HG03342 (cell line): ENCODE data around the gene COBL.
"Not testable (repeated sequence)": the region's sequence is repeated elsewhere in the genome, so short reads cannot be mapped to it uniquely, and the experiment has no call there.

Source experiments
- ATAC-seq: cut with Tn5 transposase; IDR thresholded peaks from one replicate; pipeline ENCODE4 v1.9.1; 2021; ENCODE audit warnings: mild to moderate bottlenecking, moderate library complexity; ENCODE audit not compliant: unreplicated experiment

The COBL gene

GRCh38 chr7:51013218-51013786 is 303.3 kb downstream of the COBL start:
- ATAC-seq, result no peak

- ATAC-seq, result no peak
Measured at GRCh38 chr7:51012569-51013217, 303.9 kb downstream of the COBL start.

GRCh38 chr7:51011710-51012350 is 304.8 kb downstream of the COBL start:
- no peak for ATAC-seq

- ATAC-seq, result no peak
Measured at GRCh38 chr7:51010534-51010933, 306.1 kb downstream of the COBL start.

GRCh38 chr7:51009716-51010496 is 306.7 kb downstream of the COBL start:
- ATAC-seq, result no peak

GRCh38 chr7:51007551-51008505 is 308.8 kb downstream of the COBL start:
- ATAC-seq, result no peak

- no peak for ATAC-seq
Measured at GRCh38 chr7:51006483-51007235, 309.9 kb downstream of the COBL start.

GRCh38 chr7:51005074-51005473 is 311.5 kb downstream of the COBL start:
- no peak for ATAC-seq

GRCh38 chr7:51000956-51001355 is 315.7 kb downstream of the COBL start:
- no peak for ATAC-seq

- no peak for ATAC-seq
Measured at GRCh38 chr7:50994753-50995319, 321.8 kb downstream of the COBL start.

GRCh38 chr7:50990214-50990613 is 326.4 kb downstream of the COBL start:
- ATAC-seq, result not testable (repeated sequence)

GRCh38 chr7:50988988-50989387 is 327.6 kb downstream of the COBL start:
- no peak for ATAC-seq

- ATAC-seq, result no peak
Measured at GRCh38 chr7:50988465-50988864, 328.1 kb downstream of the COBL start.

GRCh38 chr7:50985096-50985495 is 331.5 kb downstream of the COBL start:
- no peak for ATAC-seq

GRCh38 chr7:50983850-50984249 is 332.8 kb downstream of the COBL start:
- ATAC-seq, result no peak

GRCh38 chr7:50982626-50983025 is 334.0 kb downstream of the COBL start:
- ATAC-seq, result no peak

- no peak for ATAC-seq
Measured at GRCh38 chr7:50981743-50982142, 334.9 kb downstream of the COBL start.

- no peak for ATAC-seq
Measured at GRCh38 chr7:50980411-50980810, 336.2 kb downstream of the COBL start.

GRCh38 chr7:50978633-50979215 is 337.9 kb downstream of the COBL start:
- ATAC-seq, result no peak
